Raji (cell line): ENCODE results near the gene KRTAP10-7.
"Not testable (repeated sequence)": the region's sequence is repeated elsewhere in the genome, so short reads cannot be mapped to it uniquely, and the experiment has no call there.

Experiments used
- POLR2A ChIP-seq: IDR thresholded peaks from 2 replicates; pipeline ENCODE4 v1.6.1; 2011; ENCODE audit warnings: low read depth, low read length, control low read depth; ENCODE audit not compliant: insufficient read depth

Gene KRTAP10-7

GRCh38 chr21:44579833-44580144 lies 20.6 kb upstream of the KRTAP10-7 start:
- no peak for TF ChIP-seq POLR2A

GRCh38 chr21:44580231-44580821 lies 20.1 kb upstream of the KRTAP10-7 start, which contains the start of gene KRTAP10-5:
Gene KRTAP10-5, minus strand, starts transcription at chr21:44580604. Its CDS starts 26 bp downstream, at chr21:44580578.
- TF ChIP-seq POLR2A, result not testable (repeated sequence)

GRCh38 chr21:44581158-44581557 lies 19.2 kb upstream of the KRTAP10-7 start:
- no peak for TF ChIP-seq POLR2A

- no peak for TF ChIP-seq POLR2A
Measured at GRCh38 chr21:44582055-44582454, 18.3 kb upstream of the KRTAP10-7 start.

- TF ChIP-seq POLR2A, result no peak
Measured at GRCh38 chr21:44583089-44583799, 17.2 kb upstream of the KRTAP10-7 start.

- TF ChIP-seq POLR2A, result no peak
Measured at GRCh38 chr21:44583800-44584147, 16.6 kb upstream of the KRTAP10-7 start.

GRCh38 chr21:44585892-44586291 lies 14.5 kb upstream of the KRTAP10-7 start:
- no peak for TF ChIP-seq POLR2A

- no peak for TF ChIP-seq POLR2A
Measured at GRCh38 chr21:44589094-44589493, 11.3 kb upstream of the KRTAP10-7 start.

- no peak for TF ChIP-seq POLR2A
Measured at GRCh38 chr21:44589586-44590305, 10.7 kb upstream of the KRTAP10-7 start.

- no peak for TF ChIP-seq POLR2A
Measured at GRCh38 chr21:44590311-44590721, 10.1 kb upstream of the KRTAP10-7 start.

- no peak for TF ChIP-seq POLR2A
Measured at GRCh38 chr21:44592446-44593311, 7.7 kb upstream of the KRTAP10-7 start, which contains the start of gene KRTAP10-6. Gene KRTAP10-6, minus strand, starts transcription at chr21:44592505. Its CDS starts 21 bp downstream, at chr21:44592484.

- no peak for TF ChIP-seq POLR2A
Measured at GRCh38 chr21:44593598-44594405, 6.6 kb upstream of the KRTAP10-7 start.

GRCh38 chr21:44594406-44594916 lies 5.9 kb upstream of the KRTAP10-7 start:
- no peak for TF ChIP-seq POLR2A

- no peak for TF ChIP-seq POLR2A
Measured at GRCh38 chr21:44595524-44595923, 4.9 kb upstream of the KRTAP10-7 start.
